ENCODE results near the gene TFF1.

Gene TFF1

GRCh38 chr21:42379426-42380215 is 13.3 kb upstream of the TFF1 start:
- no peak for DNase-seq

GRCh38 chr21:42378418-42378817 is 12.1 kb upstream of the TFF1 start:
- no peak for DNase-seq

GRCh38 chr21:42377951-42378340 is 11.6 kb upstream of the TFF1 start:
- no peak for DNase-seq

- no peak for DNase-seq
Observed at GRCh38 chr21:42377211-42377950, 11.0 kb upstream of the TFF1 start.

- DNase-seq: no peak
Observed at GRCh38 chr21:42376338-42376982, 10.1 kb upstream of the TFF1 start.

- DNase-seq: no peak
Observed at GRCh38 chr21:42375966-42376337, 9.6 kb upstream of the TFF1 start.

GRCh38 chr21:42375506-42375905 is 9.2 kb upstream of the TFF1 start:
- DNase-seq: no peak

- DNase-seq: no peak
Observed at GRCh38 chr21:42374864-42375499, 8.6 kb upstream of the TFF1 start.

- no peak for DNase-seq
Observed at GRCh38 chr21:42374457-42374856, 8.1 kb upstream of the TFF1 start.

GRCh38 chr21:42373908-42374455 is 7.6 kb upstream of the TFF1 start:
- DNase-seq: no peak

- peak; percentile 65 for DNase-seq
Observed at GRCh38 chr21:42373196-42373907, 7.0 kb upstream of the TFF1 start.

GRCh38 chr21:42370894-42371654 is 4.7 kb upstream of the TFF1 start:
- no peak for DNase-seq

GRCh38 chr21:42369821-42370220 is 3.5 kb upstream of the TFF1 start:
- DNase-seq: no peak

GRCh38 chr21:42367367-42368165 is 1.2 kb upstream of the TFF1 start:
- DNase-seq: no peak

- DNase-seq: no peak
Observed at GRCh38 chr21:42365770-42366169, 565 bp downstream of the TFF1 start.

- no peak for DNase-seq
Observed at GRCh38 chr21:42364304-42364865, 1.9 kb downstream of the TFF1 start.

GRCh38 chr21:42363312-42363711 is 3.0 kb downstream of the TFF1 start:
- no peak for DNase-seq

GRCh38 chr21:42362700-42363099 is 3.6 kb downstream of the TFF1 start:
- DNase-seq: no peak

GRCh38 chr21:42362198-42362597 is 4.1 kb downstream of the TFF1 start:
- DNase-seq: no peak

- DNase-seq: no peak
Observed at GRCh38 chr21:42361286-42361685, 5.0 kb downstream of the TFF1 start.
